HTERT RPE-1 (cell line): ENCODE results near the gene ABHD3.
"Not testable (repeated sequence)": the region's sequence is repeated elsewhere in the genome, so short reads cannot be mapped to it uniquely, and the experiment has no call there.

ENCODE experiments used
- in situ Hi-C: fragments of 300-500 bp; cut with MboI; formaldehyde crosslinking; loops from 4 replicates; pipeline ENCODE4 v1.14.3; 2020; ENCODE audit warnings: low sequenced_read_pairs

ABHD3 gene

DNA sequence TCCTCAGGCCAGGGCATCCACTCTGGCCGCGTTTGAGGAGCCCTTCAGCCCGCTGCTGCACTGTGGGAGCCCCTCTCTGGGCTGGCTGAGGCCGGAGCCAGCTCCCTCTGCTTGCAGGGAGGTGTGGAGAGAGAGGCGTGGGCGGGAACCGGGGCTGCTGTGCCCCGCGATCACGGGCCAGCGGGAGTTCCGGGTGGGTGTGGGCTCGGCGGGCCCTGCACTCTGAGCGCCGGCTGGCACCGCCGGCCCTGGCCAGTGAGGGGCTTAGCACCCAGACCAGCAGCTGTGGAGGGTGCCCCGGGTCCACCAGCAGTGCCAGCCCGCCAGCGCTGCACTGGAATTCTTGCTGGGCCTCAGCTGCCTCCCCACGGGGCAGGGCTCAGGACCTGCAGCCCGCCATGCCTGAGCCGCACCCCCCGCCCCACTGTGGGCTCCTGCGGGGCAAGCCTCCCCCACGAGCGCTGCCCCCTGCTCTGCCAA is 1.9 kb upstream of the ABHD3 start:
- in situ Hi-C loops, result no loop called here

- in situ Hi-C loops, result no loop called here
Measured at GRCh38 chr18:21703241-21703820, 1.2 kb downstream of the ABHD3 start.

DNA sequence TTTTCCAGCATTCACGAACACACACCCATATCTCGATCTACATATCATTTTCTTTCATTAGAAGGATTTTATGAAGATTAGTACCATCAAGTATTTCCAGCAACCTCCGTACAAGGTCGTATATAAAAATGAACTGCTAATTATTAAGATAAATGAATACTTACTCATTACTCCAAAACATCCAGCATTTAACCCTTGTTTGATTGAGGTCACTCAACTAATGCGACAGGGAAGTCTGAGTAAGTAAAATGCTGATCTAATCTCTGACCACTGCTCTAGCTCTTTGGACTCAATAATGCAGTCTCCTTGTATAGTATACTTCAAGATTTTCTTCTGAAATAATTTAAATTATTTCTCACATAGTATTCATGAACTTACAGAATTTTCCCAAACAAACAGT is 2.0 kb downstream of the ABHD3 start:
- in situ Hi-C loops, result no loop called here

GRCh38 chr18:21701621-21702020 is 3.0 kb downstream of the ABHD3 start:
- in situ Hi-C loops, result no loop called here

GRCh38 chr18:21700528-21701075 is 4.0 kb downstream of the ABHD3 start:
- in situ Hi-C loops, result no loop called here

DNA sequence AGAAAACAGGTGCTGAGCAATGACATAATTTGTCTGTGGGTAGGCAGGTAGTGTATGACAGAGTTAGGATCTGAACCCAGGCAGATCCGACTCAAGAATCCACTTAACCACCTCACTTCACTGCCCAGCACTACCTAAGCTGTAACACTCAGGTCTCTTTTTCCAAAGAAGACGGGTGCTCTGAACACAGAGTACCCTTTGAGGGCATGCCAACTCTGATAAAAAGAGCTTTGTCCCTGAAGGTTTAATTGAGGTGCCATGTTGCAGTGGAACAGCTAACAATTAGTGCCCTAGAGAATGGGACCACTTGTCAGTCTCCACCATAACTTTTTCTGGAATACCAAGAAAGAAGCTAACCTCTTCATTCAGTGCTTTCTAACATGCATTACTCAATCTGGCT is 11.3 kb downstream of the ABHD3 start:
- in situ Hi-C loops, result no loop called here

DNA sequence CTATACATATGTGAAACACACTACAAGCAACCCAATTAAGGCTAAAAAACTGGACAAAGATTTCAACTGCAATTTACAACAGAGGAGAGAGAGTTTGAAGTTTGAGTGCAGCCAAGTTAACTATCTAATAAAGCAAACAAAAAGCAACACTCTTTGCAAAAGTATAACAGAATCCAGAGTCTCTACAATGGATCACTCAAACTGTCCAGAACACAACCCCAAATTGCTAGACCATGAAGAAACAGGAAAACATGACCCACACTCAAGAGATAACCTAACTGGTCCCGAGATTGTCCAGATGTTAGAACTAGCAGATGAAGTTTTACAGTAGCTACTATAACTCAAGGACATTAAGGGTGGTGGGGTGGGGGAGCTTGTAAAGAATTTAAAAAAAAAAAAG is 14.8 kb downstream of the ABHD3 start:
- in situ Hi-C loops, result no loop called here

- in situ Hi-C loops, result no loop called here
Measured at GRCh38 chr18:21686282-21687105, 18.1 kb downstream of the ABHD3 start.

- in situ Hi-C loops, result not testable (repeated sequence)
Measured at GRCh38 chr18:21685556-21685981, 19.0 kb downstream of the ABHD3 start.

- in situ Hi-C loops, result no loop called here
Measured at GRCh38 chr18:21684731-21685130, 19.8 kb downstream of the ABHD3 start.

DNA sequence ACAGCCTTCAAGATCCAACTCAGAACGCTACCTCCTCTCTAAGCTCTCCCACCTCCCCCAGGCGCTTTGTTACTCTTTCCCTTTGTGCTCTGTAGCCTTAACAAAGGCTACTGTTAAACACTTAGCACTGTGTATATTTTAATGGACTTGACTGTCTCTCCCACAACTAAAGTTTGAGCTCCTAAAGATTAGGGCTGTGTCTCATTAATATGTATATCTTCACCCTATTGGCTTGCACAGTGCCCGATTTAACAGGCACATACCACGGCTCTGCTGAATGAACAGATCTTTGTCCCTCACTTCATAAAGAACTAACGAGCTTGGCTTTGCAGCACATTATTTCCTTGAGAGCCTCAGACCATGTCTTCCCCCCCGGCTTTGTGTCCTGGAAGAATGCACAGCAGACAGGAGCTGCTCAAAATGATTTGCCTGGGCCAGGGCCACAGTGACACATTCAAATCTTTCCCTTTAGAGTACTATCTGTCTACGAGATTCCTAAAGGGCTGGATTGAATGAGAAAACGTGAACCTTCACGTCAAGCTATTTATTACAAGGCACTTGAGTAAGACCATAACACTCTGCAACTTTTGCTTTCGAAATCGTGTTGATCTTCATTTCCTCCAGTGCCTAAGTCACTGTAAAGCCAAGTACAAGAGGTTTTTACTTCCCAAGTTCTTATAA is 22.1 kb downstream of the ABHD3 start:
- in situ Hi-C loops, result no loop called here

DNA sequence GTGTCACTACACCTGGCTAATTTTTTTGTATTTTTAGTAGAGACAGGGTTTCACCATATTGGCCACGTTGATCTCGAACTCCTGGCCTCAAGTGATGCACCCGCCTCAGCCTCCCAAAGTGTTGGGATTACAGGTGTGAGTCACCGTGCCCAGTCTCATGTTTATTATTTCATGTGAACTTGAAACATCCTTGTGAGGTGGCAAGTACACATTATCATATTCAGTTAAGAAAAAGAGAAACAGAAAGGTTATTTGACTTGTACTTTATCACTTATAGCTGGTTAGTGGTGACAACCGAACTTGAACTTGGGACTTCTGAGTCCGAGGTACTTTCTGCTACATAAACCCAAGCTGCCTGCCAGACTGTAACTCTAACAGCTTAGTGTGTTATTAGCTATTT is 24.4 kb downstream of the ABHD3 start:
- in situ Hi-C loops, result no loop called here

- in situ Hi-C loops, result no loop called here
Measured at GRCh38 chr18:21678859-21679258, 25.7 kb downstream of the ABHD3 start.

DNA sequence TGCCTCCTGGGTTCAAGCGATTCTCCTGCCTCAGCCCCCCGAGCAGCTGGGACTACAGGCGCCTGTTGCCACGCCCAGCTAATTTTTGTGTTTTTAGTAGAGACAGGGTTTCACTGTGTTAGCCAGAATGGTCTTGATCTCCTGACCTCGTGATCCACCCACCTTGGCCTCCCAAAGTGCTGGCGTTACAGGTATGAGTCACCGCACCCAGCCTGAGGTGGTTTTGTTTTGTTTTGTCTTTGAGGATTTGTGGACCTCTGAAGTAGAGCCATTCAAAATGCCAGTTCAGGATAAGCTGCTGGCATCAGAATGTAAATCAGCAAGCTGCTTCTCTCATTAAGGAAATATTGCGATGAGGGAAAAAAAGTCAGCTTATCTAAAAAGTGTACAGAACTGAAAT is 29.2 kb downstream of the ABHD3 start:
- in situ Hi-C loops, result not testable (repeated sequence)

GRCh38 chr18:21672521-21673267 is 31.9 kb downstream of the ABHD3 start:
- in situ Hi-C loops, result no loop called here

DNA sequence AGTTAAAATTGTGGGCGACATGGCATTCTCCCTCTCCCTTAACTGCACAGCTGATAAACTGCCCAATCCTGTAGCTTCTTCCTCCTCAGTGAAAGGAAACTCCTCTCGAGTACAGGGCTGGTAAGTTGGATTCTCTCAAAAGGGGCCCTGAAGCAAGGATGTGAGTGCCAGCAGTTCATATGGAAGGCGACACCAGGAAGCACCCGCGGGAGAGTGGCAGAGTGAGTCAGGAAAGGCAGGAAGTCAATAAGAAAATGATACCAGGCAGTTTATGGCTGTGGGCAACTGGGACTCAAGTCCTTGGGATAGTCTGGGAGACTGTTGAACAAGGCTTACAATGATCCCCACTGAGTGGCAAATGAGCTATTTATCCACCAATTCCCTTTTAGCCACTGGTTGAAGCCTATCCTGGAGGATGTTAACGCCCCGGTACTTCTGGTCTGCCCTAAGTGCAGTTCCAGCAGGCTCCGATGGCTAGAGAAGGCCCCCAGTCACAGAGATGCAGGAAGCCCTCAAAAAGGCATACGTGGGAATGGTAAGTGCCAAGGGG is 34.8 kb downstream of the ABHD3 start:
- in situ Hi-C loops, result no loop called here

DNA sequence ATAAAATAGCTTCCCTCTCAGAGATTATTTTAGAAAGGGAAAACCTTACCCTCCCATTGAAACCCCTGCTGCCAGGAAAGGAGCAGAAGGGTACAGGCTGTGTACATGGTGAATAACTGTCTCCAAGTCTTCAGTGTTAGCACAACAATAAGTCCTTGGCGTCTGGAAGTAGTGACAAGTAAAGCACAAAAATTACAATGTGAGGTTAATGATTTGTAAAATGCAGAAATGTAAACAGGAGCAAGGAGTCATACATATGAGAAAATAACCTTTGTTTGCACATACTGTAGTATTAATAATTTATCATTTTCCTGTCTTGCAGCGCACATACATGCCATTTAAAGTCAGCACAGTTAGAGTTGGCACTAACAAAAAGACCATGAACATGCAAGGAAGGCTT is 40.5 kb downstream of the ABHD3 start:
- in situ Hi-C loops, result no loop called here

GRCh38 chr18:21663578-21663977 is 41.0 kb downstream of the ABHD3 start:
- in situ Hi-C loops, result no loop called here

DNA sequence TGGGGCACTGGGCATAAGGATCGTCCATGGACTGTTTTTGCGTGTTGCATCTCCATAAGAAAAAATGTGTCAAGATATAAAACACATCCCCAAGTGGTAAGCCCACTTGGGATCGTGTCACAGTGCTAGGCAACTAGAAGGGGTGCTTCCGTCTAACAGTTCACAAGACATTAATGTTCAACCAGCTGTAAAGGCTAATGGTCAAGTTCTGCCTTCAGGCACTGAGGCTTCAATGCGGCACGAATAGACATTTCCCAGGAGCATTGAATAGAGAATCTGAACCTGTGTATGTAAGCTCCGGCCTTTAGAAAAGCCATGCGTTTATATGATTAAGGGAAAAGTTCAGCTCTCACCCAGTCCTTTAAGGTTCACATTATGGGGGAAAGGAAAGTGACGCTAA is 42.0 kb downstream of the ABHD3 start:
- in situ Hi-C loops, result no loop called here

- in situ Hi-C loops, result no loop called here
Measured at GRCh38 chr18:21660078-21660477, 44.5 kb downstream of the ABHD3 start.

- in situ Hi-C loops, result no loop called here
Measured at GRCh38 chr18:21656402-21656801, 48.2 kb downstream of the ABHD3 start.
